OCI-LY7 (cell line): ENCODE measurements around the gene CNOT10. TPM values are rescaled to one million over a fixed set of nuclear protein-coding genes. Genes with fewer than 3 reads are reported as not detected.

Source experiments
- BruUV-seq: library from RNA; stranded (reverse); fragments of 400-500 nt; replicated peaks from 2 replicates; lab custom pipeline; 2021; lab: Mats Ljungman, UMichigan
- CTCF ChIA-PET: fragments of 300-600 bp; sonication (Branson Sonifier 250); formaldehyde crosslinking; loops from one replicate; lab custom pipeline; 2022; ENCODE audit warnings: antibody characterized with exemption; ENCODE audit not compliant: unreplicated experiment; lab: Charles Lee
- POLR2A ChIA-PET: fragments of 300-600 bp; sonication (Branson Sonifier 250); formaldehyde crosslinking; loops from one replicate; lab custom pipeline; 2022; ENCODE audit warnings: antibody characterized with exemption; lab: Charles Lee
- DNase-seq: peaks from one replicate; pipeline ENCODE4 v3.0.0-alpha.2; 2015; ENCODE audit warnings: low spot score
- H2AFZ ChIP-seq: fragments of 200-600 bp; sonication (generic), shearing (Covaris generic); 2 replicates; pipeline ENCODE4 v1.6.1; 2014; ENCODE audit warnings: mild to moderate bottlenecking, antibody characterized with exemption, low read length, moderate library complexity
- H3K27ac ChIP-seq: fragments of 200-600 bp; sonication (generic); 2 replicates; pipeline ENCODE4 v1.5.1; 2014; ENCODE audit warnings: mixed run types, low read depth, mild to moderate bottlenecking, moderate library complexity, low read length, inconsistent platforms; ENCODE audit not compliant: poor library complexity, severe bottlenecking
- H3K36me3 ChIP-seq: fragments of 200-600 bp; sonication (generic); 2 replicates; pipeline ENCODE4 v1.6.1; 2014; ENCODE audit warnings: mild to moderate bottlenecking, antibody characterized with exemption, low read length, moderate library complexity, mixed read lengths; ENCODE audit not compliant: insufficient read depth
- H3K4me1 ChIP-seq: fragments of 200-600 bp; sonication (generic); 2 replicates; pipeline ENCODE4 v1.5.1; 2014; ENCODE audit warnings: mild to moderate bottlenecking, low read length; ENCODE audit not compliant: insufficient read depth, poor library complexity, severe bottlenecking
- H3K4me2 ChIP-seq: fragments of 200-600 bp; sonication (generic); 2 replicates; pipeline ENCODE4 v1.6.1; 2014; ENCODE audit warnings: mild to moderate bottlenecking, low read length
- H3K4me3 ChIP-seq: fragments of 200-600 bp; sonication (generic); 2 replicates; pipeline ENCODE4 v1.5.1; 2014; ENCODE audit warnings: mild to moderate bottlenecking, low read depth, low read length; ENCODE audit not compliant: poor library complexity, severe bottlenecking
- H3K79me2 ChIP-seq: fragments of 200-600 bp; sonication (generic); 2 replicates; pipeline ENCODE4 v1.6.1; 2016; ENCODE audit warnings: low read depth, mild to moderate bottlenecking, low read length, moderate library complexity, mixed read lengths; ENCODE audit not compliant: insufficient read depth
- H3K9me2 ChIP-seq: fragments of 200-600 bp; sonication (generic); 2 replicates; pipeline ENCODE4 v1.6.1; 2016; ENCODE audit warnings: mild to moderate bottlenecking, low read length, mixed read lengths; ENCODE audit not compliant: insufficient read depth
- H3K9me3 ChIP-seq: fragments of 200-600 bp; sonication (generic); 2 replicates; pipeline ENCODE4 v1.6.1; 2014; ENCODE audit warnings: mild to moderate bottlenecking, mixed run types, low read length, mixed read lengths
- H4K20me1 ChIP-seq: fragments of 200-600 bp; sonication (generic); 2 replicates; pipeline ENCODE4 v1.6.1; 2014; ENCODE audit warnings: mild to moderate bottlenecking, antibody characterized with exemption, low read length, moderate library complexity, mixed read lengths; ENCODE audit not compliant: insufficient read depth
- CTCF ChIP-seq: fragments of 200-600 bp; sonication (generic); conservative IDR thresholded peaks from 2 replicates; pipeline ENCODE4 v1.5.1; 2014; ENCODE audit warnings: mild to moderate bottlenecking, antibody characterized with exemption, low read length, moderate library complexity, mixed read lengths
- EZH2phosphoT487 ChIP-seq: fragments of 200-600 bp; sonication (generic); IDR thresholded peaks from 2 replicates; pipeline ENCODE4 v1.6.1; 2018; ENCODE audit warnings: low read depth, borderline replicate concordance, mild to moderate bottlenecking, mixed run types, antibody characterized with exemption, low read length, moderate library complexity, mixed read lengths
- intact Hi-C: fragments of 100-400 bp; cut with micrococcal nuclease; formaldehyde crosslinking; loops from one replicate; pipeline ENCODE4 v1.10.0; 2022; ENCODE audit not compliant: unreplicated experiment
- total RNA-seq, 2 experiments: library from RNA; depleted of rRNA in 1 of 2; stranded (reverse); fragments of >200 nt in 1 of 2; shearing (Covaris generic) in 1 of 2; gene quantifications; 2 replicates each; pipeline ENCODE4 v1.2.3, GENCODE V29; 2014 to 2022

The CNOT10 gene
- total RNA-seq, 2 experiments from 2014 or later: 56.1 to 60.3 TPM

GRCh38 chr3:32819551-32820348 is 134.8 kb downstream of the CNOT10 start:
- Histone ChIP-seq H3K9me2 (no peaks in the 10 kb centered on the region), H3K4me3 (no peak overlapping the region), H2AFZ (no peak overlapping the region), H3K36me3 (no peaks in the 10 kb centered on the region), H3K79me2 (no peaks in the 10 kb centered on the region), H3K9me3 (no peaks in the 10 kb centered on the region), H3K4me2 (no peak overlapping the region), H4K20me1 (no peaks in the 10 kb centered on the region), H3K4me1 (no peaks in the 10 kb centered on the region), H3K27ac (no peak overlapping the region)
- no peak for DNase-seq
- ChIA-PET CTCF (no interaction called here), POLR2A (interaction anchor here (1.7 kb wide), 1 partner anchor 11 kb away, joined by 4 read pairs; no protein-coding TSS in a partner anchor)
- intact Hi-C loops: no loop called here
- BruUV-seq: no TSS peak
- no peak for TF ChIP-seq CTCF
- TF ChIP-seq EZH2phosphoT487: no peak

GRCh38 chr3:32820430-32820829 is 135.4 kb downstream of the CNOT10 start:
- H4K20me1 ChIP-seq: no peaks in the 10 kb centered on the region
- ChIA-PET CTCF (no interaction called here), POLR2A (interaction anchor here (1.7 kb wide), 1 partner anchor 11 kb away, joined by 4 read pairs; no protein-coding TSS in a partner anchor)
- no peaks in the 10 kb centered on the region for H3K9me3 ChIP-seq
- no peak overlapping the region for H3K27ac ChIP-seq
- H3K79me2 ChIP-seq: no peaks in the 10 kb centered on the region
- H2AFZ ChIP-seq: no peak overlapping the region
- H3K36me3 ChIP-seq: no peaks in the 10 kb centered on the region
- H3K4me1 ChIP-seq: no peaks in the 10 kb centered on the region
- DNase-seq: no peak
- H3K4me3 ChIP-seq: no peak overlapping the region
- no peaks in the 10 kb centered on the region for H3K9me2 ChIP-seq
- BruUV-seq: no TSS peak
- no peak for TF ChIP-seq EZH2phosphoT487
- TF ChIP-seq CTCF: no peak
- H3K4me2 ChIP-seq: no peak overlapping the region
- intact Hi-C loops: no loop called here
